PC-3 (cell line): ENCODE data around the gene TNFRSF4.

Source experiments
- CTCF ChIP-seq: fragments of 300-600 bp; sonication (generic); conservative IDR thresholded peaks from 2 replicates; pipeline ENCODE4 v1.5.1; 2017; ENCODE audit warnings: antibody characterized with exemption, low read depth, mild to moderate bottlenecking, low read length
- EZH2 ChIP-seq: fragments of 300-600 bp; sonication (generic); IDR thresholded peaks from one replicate; pipeline ENCODE4 v1.6.1; 2017; ENCODE audit warnings: antibody characterized with exemption, mild to moderate bottlenecking, low read length; ENCODE audit not compliant: unreplicated experiment
- EZH2phosphoT487 ChIP-seq: fragments of 300-600 bp; sonication (generic); IDR thresholded peaks from 2 replicates; pipeline ENCODE4 v1.6.1; 2018; ENCODE audit warnings: mild to moderate bottlenecking, antibody characterized with exemption, low read length, borderline replicate concordance

GRCh38 chr1:1260843-1261560, 47.0 kb upstream of the TNFRSF4 start:
- TF ChIP-seq EZH2 (no peak), EZH2phosphoT487 (no peak), CTCF (no peak)
